ENCODE data around the gene HPN. TPM values are rescaled to one million over a fixed set of nuclear protein-coding genes. Genes with fewer than 3 reads are reported as not detected.

Gene HPN
- total and polyA plus RNA-seq, 2 of the 13 experiments (the other 11 are each of a cell fraction or from before 2014, with no cell fraction given), result 46.7 to 261 TPM

- TF ChIP-seq E2F2 (CRISPR knock-in tag; IDR thresholded peaks at IDR 0.05; ENCODE audit: borderline replicate concordance) (peak; percentile 91; the same call in 1 of the 2 replicates), ZEB1 (IDR thresholded peaks at IDR 0.05; ENCODE audit: insufficient replicate concordance, low read depth) (peak; percentile 95), HNRNPLL (IDR thresholded peaks at IDR 0.05; ENCODE audit: low read depth, low read length, poor library complexity, severe bottlenecking) (peak; percentile 74), ZNF740 (CRISPR knock-in tag; IDR thresholded peaks at IDR 0.05) (peak; percentile 20; the same call in 1 of the 2 replicates), ZNF746 (CRISPR knock-in tag; IDR thresholded peaks at IDR 0.05) (peak; percentile 97), TBX3 (IDR thresholded peaks at IDR 0.05; ENCODE audit: borderline replicate concordance) (no peak; the same call in 1 of the 2 replicates), THAP11 (CRISPR knock-in tag; IDR thresholded peaks at IDR 0.05) (peak; percentile 74), ZBTB3 (CRISPR knock-in tag; IDR thresholded peaks at IDR 0.05; ENCODE audit: borderline replicate concordance, low read depth) (0 out of 2 replicates have a peak, but pooled peaks have one; percentile 52), ZFP82 (CRISPR knock-in tag; IDR thresholded peaks at IDR 0.05; ENCODE audit: borderline replicate concordance) (peak; percentile 97), SETDB1 (CRISPR knock-in tag; IDR thresholded peaks at IDR 0.05; ENCODE audit: borderline replicate concordance) (no peak), ZSCAN21 (CRISPR knock-in tag; IDR thresholded peaks at IDR 0.05; ENCODE audit: borderline replicate concordance) (peak; percentile 97), PHF5A (CRISPR knock-in tag; IDR thresholded peaks at IDR 0.05; ENCODE audit: low read depth, unreplicated experiment) (no peak), NR2F2 (IDR thresholded peaks at IDR 0.05; ENCODE audit: borderline replicate concordance, low read depth) (peak; percentile 93), ZNF512B (CRISPR knock-in tag; IDR thresholded peaks at IDR 0.05; ENCODE audit: borderline replicate concordance) (no peak), ZNF431 (CRISPR knock-in tag; IDR thresholded peaks at IDR 0.05; ENCODE audit: borderline replicate concordance, low read depth) (peak; percentile 22; the same call in 1 of the 2 replicates), ZFY (CRISPR knock-in tag; IDR thresholded peaks at IDR 0.05) (peak; percentile 87), PATZ1 (CRISPR knock-in tag; IDR thresholded peaks at IDR 0.05) (peak; percentile 90), ZNF777 (CRISPR knock-in tag; IDR thresholded peaks at IDR 0.05) (peak; percentile 74; the same call in 1 of the 2 replicates)
- TF ChIP-seq, protein P1, sequence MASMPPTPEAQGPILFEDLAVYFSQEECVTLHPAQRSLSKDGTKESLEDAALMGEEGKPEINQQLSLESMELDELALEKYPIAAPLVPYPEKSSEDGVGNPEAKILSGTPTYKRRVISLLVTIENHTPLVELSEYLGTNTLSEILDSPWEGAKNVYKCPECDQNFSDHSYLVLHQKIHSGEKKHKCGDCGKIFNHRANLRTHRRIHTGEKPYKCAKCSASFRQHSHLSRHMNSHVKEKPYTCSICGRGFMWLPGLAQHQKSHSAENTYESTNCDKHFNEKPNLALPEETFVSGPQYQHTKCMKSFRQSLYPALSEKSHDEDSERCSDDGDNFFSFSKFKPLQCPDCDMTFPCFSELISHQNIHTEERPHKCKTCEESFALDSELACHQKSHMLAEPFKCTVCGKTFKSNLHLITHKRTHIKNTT (CRISPR knock-in tag; IDR thresholded peaks at IDR 0.05), result no peak
- TF ChIP-seq, protein P2, sequence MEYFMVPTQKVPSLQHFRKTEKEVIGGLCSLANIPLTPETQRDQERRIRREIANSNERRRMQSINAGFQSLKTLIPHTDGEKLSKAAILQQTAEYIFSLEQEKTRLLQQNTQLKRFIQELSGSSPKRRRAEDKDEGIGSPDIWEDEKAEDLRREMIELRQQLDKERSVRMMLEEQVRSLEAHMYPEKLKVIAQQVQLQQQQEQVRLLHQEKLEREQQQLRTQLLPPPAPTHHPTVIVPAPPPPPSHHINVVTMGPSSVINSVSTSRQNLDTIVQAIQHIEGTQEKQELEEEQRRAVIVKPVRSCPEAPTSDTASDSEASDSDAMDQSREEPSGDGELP (IDR thresholded peaks at IDR 0.05; ENCODE audit: borderline replicate concordance, low read depth), result peak; percentile 90; the same call in 1 of the 2 replicates
These were observed 534 bp upstream of the HPN start (continued) for GRCh38 chr19:35040826-35041547.
